Motor neuron (in vitro differentiated cells): ENCODE data around the gene TNNI2. TPM values are rescaled to one million over a fixed set of nuclear protein-coding genes. Genes with fewer than 3 reads are reported as not detected.

Experiments used
- ATAC-seq, 8 experiments: fragments of 200-7000 bp; cut with Tn5 transposase; replicated peaks in 6 of 8; 2 replicates each; pipeline ENCODE4 v1.8.0; 2021; ENCODE audit warnings: mild to moderate bottlenecking in 8 of 8, moderate library complexity in 8 of 8
- H3K27ac ChIP-seq, 2 donors: fragments of 250-450 bp; sonication (Bioruptor Pico); 2 replicates each; pipeline ENCODE4 v1.9.0; 2021; ENCODE audit warnings: antibody characterized with exemption in 2 of 2, mild to moderate bottlenecking in 2 of 2, moderate library complexity in 1 of 2
- H3K4me1 ChIP-seq, 2 donors: fragments of 250-450 bp; sonication (Bioruptor Pico); replicated peaks in 1 of 2; 2 replicates each; pipeline ENCODE4 v1.6.1; 2021; ENCODE audit warnings: antibody characterized with exemption in 2 of 2, mild to moderate bottlenecking in 2 of 2, moderate library complexity in 1 of 2
- H3K4me3 ChIP-seq, 5 donors: fragments of 250-450 bp; sonication (Bioruptor Pico); 2 replicates each; pipeline ENCODE4 v1.9.0; 2021; ENCODE audit warnings: antibody characterized with exemption in 5 of 5, mild to moderate bottlenecking in 5 of 5, moderate library complexity in 4 of 5
- WGBS, 10 experiments: fragments of 450-650 bp; shearing (Covaris generic); methylation state at CpG; one replicate each; pipeline ENCODE4 v1.0.0; 2022; 5-methylcytosine and 5-hydroxymethylcytosine counted together
- in situ Hi-C, 9 experiments: fragments of 400-800 bp; cut with MboI; loops; one replicate each; pipeline ENCODE4 v1.15.0; 2021; ENCODE audit warnings: low sequenced_read_pairs in 9 of 9, low pct_unique_long_range_greater_than_20kb in 2 of 9; ENCODE audit not compliant: unreplicated experiment in 9 of 9
- total RNA-seq, 8 experiments: library from RNA; unstranded; fragments of 300-600 nt; gene quantifications; 2 replicates each; pipeline versions ENCODE4 v1.2.3 to v1.2.4, GENCODE V29; 2022

The TNNI2 gene
- total RNA-seq, 8 experiments from 2014 or later = 0.43 TPM; not detected in 7

DNA sequence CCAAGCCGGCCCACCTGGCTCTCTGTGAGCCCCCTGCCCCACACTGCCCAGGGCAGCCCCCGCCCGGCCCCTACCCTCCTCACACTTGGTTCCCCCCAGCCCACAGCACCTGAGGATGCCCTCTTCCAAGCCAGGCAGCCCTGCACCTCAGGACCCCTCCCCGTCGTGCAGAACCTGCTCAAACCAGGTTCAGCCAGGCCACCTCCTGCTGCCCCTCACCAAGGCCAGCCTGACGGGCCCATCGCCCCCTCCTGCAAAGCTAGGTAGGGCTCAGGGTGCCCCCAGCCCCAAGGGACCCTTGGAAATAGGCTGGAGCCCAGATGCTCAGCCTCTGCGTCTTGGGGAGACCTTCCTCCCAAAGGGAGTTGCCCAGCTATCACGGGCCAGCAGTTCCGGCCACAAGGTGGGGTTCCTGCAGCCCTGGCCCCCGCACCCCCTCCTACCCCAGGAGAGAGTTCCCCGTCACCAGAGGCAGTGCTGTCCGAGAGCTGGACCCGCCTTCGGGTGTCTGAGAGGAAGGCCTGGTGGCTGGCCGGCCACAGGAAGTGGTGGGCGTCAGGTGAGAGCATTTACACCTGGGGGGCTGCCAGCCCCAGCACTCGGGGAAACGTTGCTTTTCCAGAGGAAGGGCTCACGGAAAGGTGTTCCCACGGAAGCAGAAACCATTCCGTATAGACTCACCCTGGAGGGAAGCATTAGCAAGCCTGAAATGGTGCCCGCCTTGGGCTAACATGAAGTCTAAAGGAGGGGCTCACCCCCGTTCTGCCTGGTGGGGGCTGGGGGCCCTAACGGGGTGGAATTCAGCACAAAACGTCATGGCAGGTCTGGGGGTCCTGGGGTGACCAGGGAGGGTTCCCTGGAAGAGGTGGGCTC lies 7.2 kb upstream of the TNNI2 start:
- Histone ChIP-seq H3K4me3 (no peak overlapping the region), H3K4me1 (peaks cover 0 to 4% of the 10 kb centered on the region in 2 donors), H3K27ac (no peak overlapping the region)
- 80 to 100% methylated on average over 1 to 2 of the region's 26 CpGs; no CpG with 5 or more reads in 8 of the 10 experiments for WGBS, 10 experiments
- no peak for ATAC-seq
- in situ Hi-C loops = loop anchor here in 3 of 9 experiments (10.0 to 25.0 kb wide), 2 partner anchors 137 to 169 kb away; partner anchors contain the start of gene KRTAP5-6 (in 2 of the 3)

GRCh38 chr11:1832211-1832919 lies 6.4 kb upstream of the TNNI2 start:
- peak; percentile 81 to 93 (median 86) for ATAC-seq
- H3K4me3 ChIP-seq = peak overlapping the region in 1 of 5 donors; percentile 16
- in situ Hi-C loops = loop anchor here in 3 of 9 experiments (10.0 to 25.0 kb wide), 2 partner anchors 138 to 170 kb away; partner anchors contain the start of gene KRTAP5-6 (in 2 of the 3)
- H3K4me1 ChIP-seq = peaks cover 0 to 4% of the 10 kb centered on the region in 2 donors
- 10% methylated on average over 2 of the region's 40 CpGs; no CpG with 5 or more reads in 9 of the 10 experiments for WGBS, 10 experiments
- no peak overlapping the region for H3K27ac ChIP-seq

- no peak overlapping the region for H3K4me3 ChIP-seq
- WGBS, 10 experiments = 30 to 100% (median 60%) methylated on average over 1 to 3 of the region's 17 CpGs; no CpG with 5 or more reads in 5 of the 10 experiments
- in situ Hi-C loops = loop anchor here in 3 of 9 experiments (10.0 to 25.0 kb wide), 2 partner anchors 138 to 171 kb away; partner anchors contain the start of gene KRTAP5-6 (in 2 of the 3)
- ATAC-seq = no peak
- peaks cover 0 to 5% of the 10 kb centered on the region in 2 donors for H3K4me1 ChIP-seq
- no peak overlapping the region for H3K27ac ChIP-seq
These were observed 5.9 kb upstream of the TNNI2 start for GRCh38 chr11:1832920-1833295.

- Histone ChIP-seq H3K4me1 (peaks cover 0 to 7% of the 10 kb centered on the region in 2 donors), H3K27ac (no peak overlapping the region), H3K4me3 (no peak overlapping the region)
- in situ Hi-C loops = loop anchor here in 3 of 9 experiments (10.0 to 25.0 kb wide), 2 partner anchors 139 to 172 kb away; partner anchors contain the start of gene KRTAP5-6 (in 2 of the 3)
- WGBS, 10 experiments = 40 to 91% (median 70%) methylated on average over 1 to 5 of the region's 14 CpGs; no CpG with 5 or more reads in 6 of the 10 experiments
- ATAC-seq = no peak
These were observed 4.6 kb upstream of the TNNI2 start for GRCh38 chr11:1834062-1834610.

- peak in 1 of 8 experiments; percentile 6 for ATAC-seq
- in situ Hi-C loops = loop anchor here in 3 of 9 experiments (10.0 to 25.0 kb wide), 2 partner anchors 140 to 173 kb away; partner anchors contain the start of gene KRTAP5-6 (in 2 of the 3)
- H3K27ac ChIP-seq = no peak within 1 kb of the TSS
- peaks cover 0 to 7% of the 10 kb centered on the region in 2 donors for H3K4me1 ChIP-seq
- WGBS, 10 experiments = 80 to 90% (median 83%) methylated on average over 1 to 3 of the region's 26 CpGs; no CpG with 5 or more reads in 6 of the 10 experiments
- no peak within 1 kb of the TSS for H3K4me3 ChIP-seq
These were observed 3.8 kb upstream of the TNNI2 start, which contains the start of gene SYT8 for GRCh38 chr11:1834779-1835670. TSS of gene SYT8 (plus strand) at chr11:1834990. CDS start at chr11:1835106, 116 bp downstream.

- peaks cover 0 to 7% of the 10 kb centered on the region in 2 donors for H3K4me1 ChIP-seq
- in situ Hi-C loops = loop anchor here in 3 of 9 experiments (10.0 to 25.0 kb wide), 2 partner anchors 141 to 173 kb away; partner anchors contain the start of gene KRTAP5-6 (in 2 of the 3)
- H3K27ac ChIP-seq = no peak overlapping the region
- 0 to 80% (median 62%) methylated on average over 1 to 3 of the region's 12 CpGs; no CpG with 5 or more reads in 7 of the 10 experiments for WGBS, 10 experiments
- no peak for ATAC-seq
- no peak overlapping the region for H3K4me3 ChIP-seq
These were observed 3.1 kb upstream of the TNNI2 start for GRCh38 chr11:1835671-1836010.

DNA sequence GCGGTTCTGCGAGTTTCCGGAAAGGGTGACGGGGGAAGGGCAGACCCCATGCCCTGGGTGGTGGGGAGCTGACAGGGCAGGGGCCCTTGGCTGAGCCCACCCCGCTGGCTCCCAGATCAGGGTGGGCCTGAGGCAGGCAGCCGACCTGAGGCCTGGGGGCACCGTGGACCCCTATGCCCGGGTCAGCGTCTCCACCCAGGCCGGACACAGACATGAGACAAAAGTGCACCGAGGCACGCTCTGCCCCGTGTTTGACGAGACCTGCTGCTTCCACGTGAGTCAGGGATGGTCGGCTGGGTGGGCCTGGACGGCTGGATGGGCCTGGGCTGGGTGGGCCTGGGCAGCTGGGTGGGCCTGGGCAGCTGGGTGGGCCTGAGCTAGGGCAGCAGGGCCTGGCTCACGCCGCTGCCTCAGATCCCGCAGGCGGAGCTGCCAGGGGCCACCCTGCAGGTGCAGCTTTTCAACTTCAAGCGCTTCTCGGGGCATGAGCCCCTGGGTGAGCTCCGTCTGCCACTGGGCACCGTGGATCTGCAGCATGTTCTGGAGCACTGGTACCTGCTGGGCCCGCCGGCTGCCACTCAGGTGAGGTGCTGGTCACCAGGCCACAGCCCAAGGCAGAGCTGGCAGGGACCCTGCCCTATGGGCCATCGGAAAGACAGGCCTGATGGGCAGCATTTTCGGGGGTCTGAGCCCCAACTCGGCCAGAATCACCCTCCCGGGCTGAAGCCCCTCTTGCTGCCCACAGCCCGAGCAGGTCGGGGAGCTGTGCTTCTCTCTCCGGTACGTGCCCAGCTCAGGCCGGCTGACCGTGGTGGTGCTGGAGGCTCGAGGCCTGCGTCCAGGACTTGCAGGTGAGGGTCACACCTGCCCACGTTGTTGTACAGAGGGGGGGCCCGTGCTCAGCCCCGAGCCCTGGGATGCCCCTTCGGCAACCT lies 2.5 kb upstream of the TNNI2 start:
- 67 to 100% (median 85%) methylated on average over 1 to 7 of the region's 43 CpGs; no CpG with 5 or more reads in 6 of the 10 experiments for WGBS, 10 experiments
- in situ Hi-C loops = loop anchor here in 3 of 9 experiments (10.0 to 25.0 kb wide), 2 partner anchors 141 to 174 kb away; partner anchors contain the start of gene KRTAP5-6 (in 2 of the 3)

DNA sequence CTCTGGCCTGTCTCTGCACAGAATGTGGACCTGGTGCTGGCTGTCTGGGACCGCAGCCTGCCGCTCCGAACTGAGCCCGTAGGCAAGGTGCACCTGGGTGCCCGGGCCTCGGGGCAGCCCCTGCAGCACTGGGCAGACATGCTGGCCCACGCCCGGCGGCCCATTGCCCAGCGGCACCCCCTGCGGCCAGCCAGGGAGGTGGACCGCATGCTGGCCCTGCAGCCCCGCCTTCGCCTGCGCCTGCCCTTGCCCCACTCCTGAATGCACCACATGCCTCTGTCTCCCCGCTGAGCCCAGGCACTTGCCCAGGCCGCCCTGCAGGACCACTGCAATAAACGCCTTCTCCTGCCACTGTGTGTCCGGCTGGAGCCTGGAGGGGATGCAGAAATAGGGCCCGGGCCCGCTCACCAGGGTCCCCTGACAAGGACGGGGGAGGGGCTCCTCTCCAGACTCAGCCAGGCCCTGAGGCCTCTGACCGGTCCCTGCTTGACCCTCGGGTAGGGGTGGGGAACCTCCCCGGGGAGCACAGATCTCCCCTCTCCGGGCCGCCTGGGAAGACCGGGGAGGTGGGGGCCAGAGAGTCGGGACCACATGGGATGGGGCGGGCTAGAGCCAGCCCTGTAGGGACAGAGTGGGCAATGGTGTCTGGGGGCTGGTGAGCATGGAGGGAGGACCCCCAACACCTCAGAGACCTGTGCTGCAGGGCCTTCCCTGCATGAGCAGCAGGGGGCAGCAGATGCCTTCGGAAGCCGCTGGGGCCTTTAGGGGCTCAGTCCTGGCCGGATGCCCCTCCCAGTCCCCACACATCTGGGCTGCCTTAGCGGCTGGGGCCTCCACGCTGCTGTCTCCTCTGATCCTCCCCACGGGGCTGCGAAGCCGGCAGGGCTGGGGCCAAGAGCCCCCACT lies 1.4 kb upstream of the TNNI2 start:
- no CpG with 5 or more reads among the region's 38 CpGs for WGBS, 10 experiments
- in situ Hi-C loops = loop anchor here in 3 of 9 experiments (10.0 to 25.0 kb wide), 2 partner anchors 143 to 175 kb away; partner anchors contain the start of gene KRTAP5-6 (in 2 of the 3)
- peak; percentile 78 to 92 (median 82) for ATAC-seq

More for the DNA sequence above, 2.5 kb upstream of the TNNI2 start:
- Histone ChIP-seq H3K27ac (no peak overlapping the region), H3K4me1 (peaks cover 0 to 7% of the 10 kb centered on the region in 2 donors), H3K4me3 (no peak overlapping the region)
- no peak for ATAC-seq

DNA sequence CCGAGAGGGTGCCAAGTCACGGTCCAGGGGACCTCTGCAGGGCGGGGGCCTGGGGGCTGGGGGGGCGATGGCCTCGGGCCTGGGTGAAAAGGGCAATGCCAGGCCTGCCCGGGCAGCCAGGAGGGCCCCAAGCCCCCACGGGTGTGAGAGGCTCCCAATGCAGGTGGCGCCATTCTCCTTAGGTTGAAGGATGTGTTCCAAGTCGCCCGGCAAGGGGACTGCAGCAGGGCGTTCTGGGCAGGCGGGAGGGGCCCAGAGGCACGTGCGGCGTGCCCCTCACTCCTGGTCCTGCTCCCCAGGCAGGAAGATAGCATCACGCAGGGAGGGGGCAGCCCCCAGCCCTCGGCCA lies 730 bp upstream of the TNNI2 start:
- Histone ChIP-seq H3K4me3 (no peak overlapping the region), H3K4me1 (peaks cover 0 to 3% of the 10 kb centered on the region in 2 donors), H3K27ac (no peak overlapping the region)
- in situ Hi-C loops = loop anchor here in 3 of 9 experiments (10.0 to 25.0 kb wide), 2 partner anchors 143 to 176 kb away; partner anchors contain the start of gene KRTAP5-6 (in 2 of the 3)
- WGBS, 10 experiments = 0% methylated on average over 1 of the region's 17 CpGs; no CpG with 5 or more reads in 9 of the 10 experiments
- peak in 3 of 8 experiments; percentile 8 to 22 (median 19) for ATAC-seq

More for the DNA sequence above, 1.4 kb upstream of the TNNI2 start:
- Histone ChIP-seq H3K4me1 (peaks cover 0 to 3% of the 10 kb centered on the region in 2 donors), H3K27ac (no peak overlapping the region), H3K4me3 (no peak overlapping the region)
